ENCODE data around the gene FBXW9.
"Not testable (repeated sequence)": the region's sequence is repeated elsewhere in the genome, so short reads cannot be mapped to it uniquely, and the experiment has no call there.

The FBXW9 gene

DNA sequence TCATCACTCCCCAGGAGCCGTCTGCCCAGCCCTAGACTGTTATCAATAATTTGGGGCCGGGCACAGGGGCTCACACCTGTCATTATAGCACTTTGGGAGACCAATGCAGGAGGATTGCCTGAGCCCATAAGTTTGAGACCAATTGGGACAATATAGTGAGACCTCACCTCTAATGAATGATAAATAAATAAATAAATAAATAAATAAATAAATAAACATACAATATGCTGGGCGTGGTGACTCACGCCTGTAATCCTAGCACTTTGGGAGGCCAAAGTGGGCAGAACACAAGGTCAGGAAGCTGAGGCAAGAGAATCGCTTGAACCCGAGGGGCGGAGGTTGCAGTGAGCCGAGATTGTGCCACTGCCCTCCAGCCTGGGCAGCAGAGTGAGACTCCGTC, 16.9 kb upstream of the FBXW9 start:
- H3K4me1 ChIP-seq (ENCODE audit: control insufficient read depth, insufficient read depth, low read length); H3K9me3 ChIP-seq (ENCODE audit: control insufficient read depth in 2 of 2, low read length in 2 of 2); H3K9ac ChIP-seq (ENCODE audit: low read length in 2 of 2); H3K27me3 ChIP-seq (ENCODE audit: control insufficient read depth in 1 of 2, insufficient read depth in 2 of 2, low read length in 2 of 2); H3K4me3 ChIP-seq (ENCODE audit: low read length in 2 of 2); H3K27ac ChIP-seq (ENCODE audit: low read length): not testable (repeated sequence)
- H3K36me3 ChIP-seq (ENCODE audit: control insufficient read depth in 2 of 2, insufficient read depth in 2 of 2, low read length in 2 of 2), result peaks cover 47 to 48% of the 10 kb centered on the region in 2 donors

GRCh38 chr19:12712077-12712476, 15.6 kb upstream of the FBXW9 start:
- H3K4me1 ChIP-seq (ENCODE audit: control insufficient read depth, insufficient read depth, low read length); H3K4me3 ChIP-seq (ENCODE audit: low read length in 2 of 2); H3K27ac ChIP-seq (ENCODE audit: low read length); H3K9me3 ChIP-seq (ENCODE audit: control insufficient read depth in 2 of 2, low read length in 2 of 2); H3K27me3 ChIP-seq (ENCODE audit: control insufficient read depth in 1 of 2, insufficient read depth in 2 of 2, low read length in 2 of 2); H3K9ac ChIP-seq (ENCODE audit: low read length in 2 of 2): not testable (repeated sequence)
- peaks cover 47 to 48% of the 10 kb centered on the region in 2 donors for H3K36me3 ChIP-seq (ENCODE audit: control insufficient read depth in 2 of 2, insufficient read depth in 2 of 2, low read length in 2 of 2)

DNA sequence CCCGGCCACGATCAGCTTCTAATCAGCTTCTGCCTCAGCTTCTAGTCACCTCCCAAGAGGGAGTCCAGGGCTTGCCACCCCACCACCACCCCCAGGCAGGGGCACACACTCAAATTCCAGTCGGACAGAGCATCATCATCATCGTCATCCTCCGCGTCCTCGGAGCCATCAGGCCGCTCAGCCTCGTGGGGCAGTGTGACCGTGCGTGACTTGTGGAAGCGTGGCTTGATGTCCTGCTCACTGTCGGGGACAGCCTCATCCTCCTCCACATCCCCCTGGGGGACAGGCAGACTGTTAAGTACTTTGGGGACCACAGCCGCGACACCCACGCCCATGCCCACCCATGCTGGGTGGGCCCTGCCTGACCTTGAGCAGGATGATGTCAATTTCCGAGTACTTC, 14.8 kb upstream of the FBXW9 start:
- H3K27ac ChIP-seq (ENCODE audit: low read length), result no peak overlapping the region
- H3K9ac ChIP-seq (ENCODE audit: low read length in 2 of 2), result no peak overlapping the region
- H3K4me1 ChIP-seq (ENCODE audit: control insufficient read depth, insufficient read depth, low read length), result peaks cover 2% of the 10 kb centered on the region
- H3K4me3 ChIP-seq (ENCODE audit: low read length in 2 of 2), result no peak overlapping the region
- H3K9me3 ChIP-seq (ENCODE audit: control insufficient read depth in 2 of 2, low read length in 2 of 2), result no peaks in the 10 kb centered on the region
- peaks cover 48 to 51% of the 10 kb centered on the region in 2 donors for H3K36me3 ChIP-seq (ENCODE audit: control insufficient read depth in 2 of 2, insufficient read depth in 2 of 2, low read length in 2 of 2)
- no peaks in the 10 kb centered on the region for H3K27me3 ChIP-seq (ENCODE audit: control insufficient read depth in 1 of 2, insufficient read depth in 2 of 2, low read length in 2 of 2)

DNA sequence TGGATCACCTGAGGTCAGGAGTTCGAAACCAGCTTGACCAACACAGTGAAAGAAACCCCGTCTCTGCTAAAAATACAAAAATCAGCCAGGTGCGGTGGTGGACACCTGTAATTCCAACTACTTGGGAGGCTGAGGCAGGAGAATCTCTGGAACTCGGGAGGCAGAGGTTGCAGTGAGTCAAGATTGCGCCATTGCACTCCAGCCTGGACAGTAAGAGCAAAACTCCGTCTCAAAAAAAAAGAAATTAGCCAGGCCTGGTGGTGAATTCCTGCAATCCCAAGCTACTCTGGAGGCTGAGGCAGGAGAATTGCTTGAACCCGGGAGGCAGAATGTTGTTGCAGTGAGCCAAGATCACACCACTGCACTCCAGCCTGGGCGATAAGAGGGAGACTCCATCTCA, 12.2 kb upstream of the FBXW9 start:
- H3K9ac ChIP-seq (ENCODE audit: low read length in 2 of 2), result no peak overlapping the region
- no peaks in the 10 kb centered on the region for H3K4me1 ChIP-seq (ENCODE audit: control insufficient read depth, insufficient read depth, low read length)
- no peaks in the 10 kb centered on the region for H3K27me3 ChIP-seq (ENCODE audit: control insufficient read depth in 1 of 2, insufficient read depth in 2 of 2, low read length in 2 of 2)
- no peak overlapping the region for H3K4me3 ChIP-seq (ENCODE audit: low read length in 2 of 2)
- no peaks in the 10 kb centered on the region for H3K9me3 ChIP-seq (ENCODE audit: control insufficient read depth in 2 of 2, low read length in 2 of 2)
- H3K27ac ChIP-seq (ENCODE audit: low read length), result no peak overlapping the region
- peaks cover 50 to 54% of the 10 kb centered on the region in 2 donors for H3K36me3 ChIP-seq (ENCODE audit: control insufficient read depth in 2 of 2, insufficient read depth in 2 of 2, low read length in 2 of 2)

- Histone ChIP-seq H3K9me3 (ENCODE audit: control insufficient read depth in 2 of 2, low read length in 2 of 2) (no peaks in the 10 kb centered on the region), H3K27me3 (ENCODE audit: control insufficient read depth in 1 of 2, insufficient read depth in 2 of 2, low read length in 2 of 2) (no peaks in the 10 kb centered on the region), H3K27ac (ENCODE audit: low read length) (no peak overlapping the region), H3K9ac (ENCODE audit: low read length in 2 of 2) (no peak overlapping the region), H3K4me3 (ENCODE audit: low read length in 2 of 2) (no peak overlapping the region), H3K36me3 (ENCODE audit: control insufficient read depth in 2 of 2, insufficient read depth in 2 of 2, low read length in 2 of 2) (peaks cover 57 to 64% of the 10 kb centered on the region in 2 donors), H3K4me1 (ENCODE audit: control insufficient read depth, insufficient read depth, low read length) (no peaks in the 10 kb centered on the region)
These were observed 9.9 kb upstream of the FBXW9 start for GRCh38 chr19:12706332-12706718.

GRCh38 chr19:12705654-12706331, 9.4 kb upstream of the FBXW9 start:
- no peaks in the 10 kb centered on the region for H3K4me1 ChIP-seq (ENCODE audit: control insufficient read depth, insufficient read depth, low read length)
- no peaks in the 10 kb centered on the region for H3K9me3 ChIP-seq (ENCODE audit: control insufficient read depth in 2 of 2, low read length in 2 of 2)
- peaks cover 57 to 66% of the 10 kb centered on the region in 2 donors for H3K36me3 ChIP-seq (ENCODE audit: control insufficient read depth in 2 of 2, insufficient read depth in 2 of 2, low read length in 2 of 2)
- H3K27me3 ChIP-seq (ENCODE audit: control insufficient read depth in 1 of 2, insufficient read depth in 2 of 2, low read length in 2 of 2), result no peaks in the 10 kb centered on the region
- no peak overlapping the region for H3K27ac ChIP-seq (ENCODE audit: low read length)
- H3K4me3 ChIP-seq (ENCODE audit: low read length in 2 of 2), result no peak overlapping the region
- H3K9ac ChIP-seq (ENCODE audit: low read length in 2 of 2), result no peak overlapping the region

- Histone ChIP-seq H3K27me3 (ENCODE audit: control insufficient read depth in 1 of 2, insufficient read depth in 2 of 2, low read length in 2 of 2) (no peaks in the 10 kb centered on the region), H3K9me3 (ENCODE audit: control insufficient read depth in 2 of 2, low read length in 2 of 2) (no peaks in the 10 kb centered on the region), H3K4me3 (ENCODE audit: low read length in 2 of 2) (no peak overlapping the region), H3K9ac (ENCODE audit: low read length in 2 of 2) (no peak overlapping the region), H3K4me1 (ENCODE audit: control insufficient read depth, insufficient read depth, low read length) (no peaks in the 10 kb centered on the region), H3K27ac (ENCODE audit: low read length) (no peak overlapping the region), H3K36me3 (ENCODE audit: control insufficient read depth in 2 of 2, insufficient read depth in 2 of 2, low read length in 2 of 2) (peaks cover 53 to 62% of the 10 kb centered on the region in 2 donors)
These were observed 8.7 kb upstream of the FBXW9 start for GRCh38 chr19:12705169-12705568.

GRCh38 chr19:12703046-12703445, 6.6 kb upstream of the FBXW9 start:
- Histone ChIP-seq H3K9me3 (ENCODE audit: control insufficient read depth in 2 of 2, low read length in 2 of 2) (no peaks in the 10 kb centered on the region), H3K4me1 (ENCODE audit: control insufficient read depth, insufficient read depth, low read length) (no peaks in the 10 kb centered on the region), H3K27ac (ENCODE audit: low read length) (no peak overlapping the region), H3K4me3 (ENCODE audit: low read length in 2 of 2) (no peak overlapping the region), H3K36me3 (ENCODE audit: control insufficient read depth in 2 of 2, insufficient read depth in 2 of 2, low read length in 2 of 2) (peaks cover 45 to 56% of the 10 kb centered on the region in 2 donors), H3K9ac (ENCODE audit: low read length in 2 of 2) (no peak overlapping the region), H3K27me3 (ENCODE audit: control insufficient read depth in 1 of 2, insufficient read depth in 2 of 2, low read length in 2 of 2) (no peaks in the 10 kb centered on the region)

DNA sequence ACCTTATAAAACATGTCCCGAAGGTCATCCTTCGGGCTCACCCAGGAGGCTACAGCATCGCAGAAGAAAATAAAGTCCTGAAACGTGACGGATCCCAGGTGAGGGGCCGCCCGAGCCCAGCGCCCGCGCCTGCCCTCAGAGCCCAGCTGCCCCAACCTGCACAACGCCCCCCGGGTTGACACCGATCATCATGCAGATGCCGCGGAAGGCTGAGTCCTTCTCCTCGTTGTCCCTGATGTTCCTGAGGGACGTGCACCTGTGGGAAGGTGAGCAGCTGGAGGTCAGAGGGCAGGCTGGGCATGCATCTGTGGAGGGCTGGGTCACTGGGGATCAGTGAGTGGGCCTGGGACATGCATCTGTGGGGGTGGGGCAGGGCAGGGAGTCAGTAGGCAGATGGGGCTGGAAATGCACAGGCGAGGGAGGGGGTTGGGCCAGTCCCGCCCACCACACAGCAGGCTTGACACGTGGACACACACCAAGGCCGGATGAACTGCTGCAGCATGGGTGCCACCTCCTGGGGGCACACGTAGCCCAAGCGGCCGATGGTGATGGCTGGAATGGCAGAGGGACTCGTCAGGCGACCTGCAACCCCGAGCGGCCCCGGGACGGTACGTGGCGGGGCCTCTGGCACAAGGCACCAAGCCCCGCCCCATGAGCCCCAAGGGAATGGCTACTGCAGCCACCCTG, 5.3 kb upstream of the FBXW9 start:
- Histone ChIP-seq H3K9me3 (ENCODE audit: control insufficient read depth in 2 of 2, low read length in 2 of 2) (no peaks in the 10 kb centered on the region), H3K4me3 (ENCODE audit: low read length in 2 of 2) (no peak overlapping the region), H3K9ac (ENCODE audit: low read length in 2 of 2) (no peak overlapping the region), H3K27me3 (ENCODE audit: control insufficient read depth in 1 of 2, insufficient read depth in 2 of 2, low read length in 2 of 2) (no peaks in the 10 kb centered on the region), H3K27ac (ENCODE audit: low read length) (no peak overlapping the region), H3K4me1 (ENCODE audit: control insufficient read depth, insufficient read depth, low read length) (peaks cover 5% of the 10 kb centered on the region), H3K36me3 (ENCODE audit: control insufficient read depth in 2 of 2, insufficient read depth in 2 of 2, low read length in 2 of 2) (peaks cover 41 to 55% of the 10 kb centered on the region in 2 donors)

- no peaks in the 10 kb centered on the region for H3K9me3 ChIP-seq (ENCODE audit: control insufficient read depth in 2 of 2, low read length in 2 of 2)
- H3K36me3 ChIP-seq (ENCODE audit: control insufficient read depth in 2 of 2, insufficient read depth in 2 of 2, low read length in 2 of 2), result peaks cover 16 to 25% of the 10 kb centered on the region in 2 donors
- peaks cover 18% of the 10 kb centered on the region for H3K4me1 ChIP-seq (ENCODE audit: control insufficient read depth, insufficient read depth, low read length)
- H3K9ac ChIP-seq (ENCODE audit: low read length in 2 of 2), result no peak overlapping the region
- no peak overlapping the region for H3K4me3 ChIP-seq (ENCODE audit: low read length in 2 of 2)
- no peak overlapping the region for H3K27ac ChIP-seq (ENCODE audit: low read length)
- no peaks in the 10 kb centered on the region for H3K27me3 ChIP-seq (ENCODE audit: control insufficient read depth in 1 of 2, insufficient read depth in 2 of 2, low read length in 2 of 2)
These were observed 1.7 kb upstream of the FBXW9 start for GRCh38 chr19:12698138-12698537.

- not testable (repeated sequence) for H3K9ac ChIP-seq (ENCODE audit: low read length in 2 of 2); H3K4me3 ChIP-seq (ENCODE audit: low read length in 2 of 2); H3K27me3 ChIP-seq (ENCODE audit: control insufficient read depth in 1 of 2, insufficient read depth in 2 of 2, low read length in 2 of 2); H3K27ac ChIP-seq (ENCODE audit: low read length); H3K9me3 ChIP-seq (ENCODE audit: control insufficient read depth in 2 of 2, low read length in 2 of 2)
- Histone ChIP-seq H3K4me1 (ENCODE audit: control insufficient read depth, insufficient read depth, low read length) (peaks cover 18% of the 10 kb centered on the region), H3K36me3 (ENCODE audit: control insufficient read depth in 2 of 2, insufficient read depth in 2 of 2, low read length in 2 of 2) (peaks cover 12 to 18% of the 10 kb centered on the region in 2 donors)
These were observed 994 bp upstream of the FBXW9 start for GRCh38 chr19:12697425-12697824.
